ENCODE data around the gene ZMAT3.

GRCh38 chr3:179074656-179075055 is 3.0 kb upstream of the ZMAT3 start:
- TF ChIP-seq CTCF (IDR thresholded peaks at IDR 0.05) (no peak), POLR2AphosphoS5 (IDR thresholded peaks at IDR 0.05) (no peak)

Measured in breast epithelium (tissue), 3 donors.